ENCODE data around the gene RHBDL3.

Gene RHBDL3

DNA sequence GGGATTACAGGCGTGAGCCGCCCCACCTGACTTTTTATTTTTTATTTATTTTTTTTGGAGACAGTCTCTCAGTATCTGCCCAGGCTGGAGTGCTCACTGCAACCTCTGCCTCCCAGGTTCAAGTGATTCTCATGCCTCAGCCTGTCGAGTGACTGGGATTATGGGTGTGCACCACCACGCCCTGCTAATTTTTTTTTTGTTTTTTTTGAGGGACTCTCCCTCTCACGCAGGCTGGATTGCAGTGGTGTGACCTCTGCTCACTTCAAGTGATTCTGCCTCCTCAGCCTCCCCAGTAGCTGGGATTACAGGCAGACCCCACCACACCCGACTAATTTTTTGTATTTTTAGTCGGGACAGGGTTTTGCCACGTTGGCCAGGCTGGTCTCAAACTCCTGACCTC is 92.0 kb downstream of the RHBDL3 start:
- no peak for DNase-seq (ENCODE audit: low read depth, low spot score)

DNA sequence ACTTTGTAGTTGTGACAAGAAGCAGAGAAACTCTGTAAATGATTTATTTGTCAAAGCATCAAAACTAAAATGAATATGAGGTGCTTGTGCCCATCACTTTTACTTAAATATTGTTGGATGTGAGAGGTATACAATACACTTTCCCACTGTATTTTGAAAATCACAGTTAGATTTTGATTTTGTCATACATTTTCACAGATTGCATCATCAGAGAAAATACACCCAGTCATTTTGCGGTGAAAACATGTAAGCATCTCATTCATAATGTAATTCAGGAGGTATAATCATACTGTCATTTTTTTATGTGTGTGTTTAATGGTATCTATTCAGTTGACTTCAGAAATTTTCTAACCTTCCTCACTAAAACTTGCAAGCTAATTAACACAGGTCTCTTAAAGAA is 95.6 kb downstream of the RHBDL3 start:
- no peak for DNase-seq (ENCODE audit: low read depth, low spot score)

DNA sequence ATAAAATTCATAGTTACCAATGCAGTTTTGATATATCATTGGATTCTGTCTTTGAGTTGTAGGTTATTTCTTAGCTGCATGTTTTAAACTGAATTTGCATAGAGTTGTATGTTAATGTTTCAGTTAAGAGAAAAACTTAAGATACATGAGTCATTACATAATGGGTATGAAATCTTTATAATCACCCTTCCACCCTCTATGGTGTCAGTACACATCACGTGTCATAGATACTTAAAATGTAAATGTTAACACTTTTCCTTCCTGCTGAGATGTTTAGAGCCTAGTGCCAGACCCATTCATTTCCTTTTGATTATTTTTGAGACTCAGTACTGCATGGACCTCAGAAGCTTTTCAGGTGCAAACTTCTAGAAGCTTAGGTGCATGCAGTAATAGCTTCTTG is 104.8 kb downstream of the RHBDL3 start:
- DNase-seq (ENCODE audit: low read depth, low spot score) = no peak
